T-helper 2 cell treated with Interferon-gamma antibody and Interleukin-4, amounts not matched to agents 100 ng/mL and 5 ng/mL, for 36 hours (primary cell): ENCODE results near the gene TUBB. TPM values are rescaled to one million over a fixed set of nuclear protein-coding genes. Genes with fewer than 3 reads are reported as not detected.

Experiments
- intact Hi-C: fragments of 100-400 bp; cut with micrococcal nuclease; formaldehyde crosslinking; loops from one replicate; pipeline ENCODE4 v1.15.1; 2023
- total RNA-seq: library from RNA; stranded (reverse); gene quantifications from 2 replicates; pipeline ENCODE4 v1.2.3, GENCODE V29; 2022

Gene TUBB
- total RNA-seq, 1 donor from 2014 or later = 1,315 TPM

DNA sequence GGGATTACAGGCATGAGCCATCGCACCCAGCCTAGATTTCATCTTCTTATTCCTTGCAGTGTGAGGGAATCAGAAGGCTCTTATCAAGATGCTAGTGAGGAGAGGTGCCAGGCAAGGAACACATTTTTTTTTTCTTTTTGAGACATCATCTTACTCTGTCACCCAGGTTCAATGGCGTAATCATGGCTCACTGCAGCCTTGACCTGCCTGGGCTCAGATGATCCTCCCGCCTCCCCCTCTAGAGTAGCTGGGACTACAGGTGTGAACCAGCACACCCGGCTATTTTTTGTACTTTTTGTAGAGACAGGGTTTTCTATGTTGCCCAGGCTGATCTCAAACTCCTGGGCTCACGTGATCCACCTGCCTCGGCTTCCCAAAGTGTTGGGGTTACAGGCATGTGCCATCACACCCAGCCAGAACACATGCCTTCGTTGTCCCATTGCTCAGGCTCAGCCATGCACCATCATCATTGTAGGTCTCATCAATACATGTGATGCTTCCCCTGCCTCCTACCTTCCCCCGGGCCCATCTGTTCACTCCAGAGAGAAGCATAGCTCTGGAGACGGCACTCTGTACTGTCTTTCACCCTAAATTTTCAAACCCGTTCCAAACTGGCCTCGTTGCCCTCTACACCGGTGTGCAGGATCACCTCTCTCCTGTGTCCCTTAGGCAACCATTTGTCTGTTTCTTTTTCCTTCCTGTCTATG, 12.2 kb downstream of the TUBB start:
- intact Hi-C loops = no loop called here

GRCh38 chr6:30735668-30736314, 15.6 kb downstream of the TUBB start:
- intact Hi-C loops = loop anchor here (2.0 kb wide), 1 partner anchor 179 kb away; the partner anchor contains the start of gene VARS2

- intact Hi-C loops = no loop called here
Measured at GRCh38 chr6:30738532-30738931, 18.4 kb downstream of the TUBB start.

- intact Hi-C loops = loop anchor here (5.0 kb wide), 3 partner anchors 72 to 528 kb away; partner anchors contain the start of gene TRIM26
Measured at GRCh38 chr6:30740540-30740870, 20.4 kb downstream of the TUBB start.

- intact Hi-C loops = loop anchor here (5.0 kb wide), 3 partner anchors 71 to 529 kb away; partner anchors contain the start of gene TRIM26
Measured at GRCh38 chr6:30741063-30741779, 21.1 kb downstream of the TUBB start.

DNA sequence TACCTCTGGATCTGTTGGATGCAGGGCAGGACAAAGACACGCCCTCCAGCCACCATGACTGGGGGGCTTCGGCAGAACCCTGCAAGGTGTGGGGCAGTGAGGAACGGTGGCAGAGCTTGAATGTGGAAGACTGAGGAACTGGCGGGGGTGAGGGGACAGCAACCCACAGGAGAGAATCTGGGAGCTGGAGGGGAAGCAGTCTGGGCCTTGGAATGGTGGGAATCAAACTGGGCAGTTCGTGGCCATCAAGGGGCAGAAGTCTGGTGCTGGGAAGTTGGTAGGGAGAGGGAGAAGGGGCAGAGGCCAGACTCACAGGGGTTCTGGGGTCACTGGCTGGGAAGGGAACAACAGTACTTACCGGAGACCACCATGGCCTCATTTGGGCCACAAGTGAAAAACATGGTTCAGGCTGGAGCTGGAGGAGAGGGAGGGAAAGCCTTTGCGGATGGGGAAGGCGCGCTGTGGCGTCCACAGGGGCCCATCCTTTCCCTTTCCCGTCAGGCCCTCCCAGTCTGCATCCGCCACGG, 21.7 kb downstream of the TUBB start:
- intact Hi-C loops = loop anchor here (5.0 kb wide), 3 partner anchors 70 to 530 kb away; partner anchors contain the start of gene TRIM26

DNA sequence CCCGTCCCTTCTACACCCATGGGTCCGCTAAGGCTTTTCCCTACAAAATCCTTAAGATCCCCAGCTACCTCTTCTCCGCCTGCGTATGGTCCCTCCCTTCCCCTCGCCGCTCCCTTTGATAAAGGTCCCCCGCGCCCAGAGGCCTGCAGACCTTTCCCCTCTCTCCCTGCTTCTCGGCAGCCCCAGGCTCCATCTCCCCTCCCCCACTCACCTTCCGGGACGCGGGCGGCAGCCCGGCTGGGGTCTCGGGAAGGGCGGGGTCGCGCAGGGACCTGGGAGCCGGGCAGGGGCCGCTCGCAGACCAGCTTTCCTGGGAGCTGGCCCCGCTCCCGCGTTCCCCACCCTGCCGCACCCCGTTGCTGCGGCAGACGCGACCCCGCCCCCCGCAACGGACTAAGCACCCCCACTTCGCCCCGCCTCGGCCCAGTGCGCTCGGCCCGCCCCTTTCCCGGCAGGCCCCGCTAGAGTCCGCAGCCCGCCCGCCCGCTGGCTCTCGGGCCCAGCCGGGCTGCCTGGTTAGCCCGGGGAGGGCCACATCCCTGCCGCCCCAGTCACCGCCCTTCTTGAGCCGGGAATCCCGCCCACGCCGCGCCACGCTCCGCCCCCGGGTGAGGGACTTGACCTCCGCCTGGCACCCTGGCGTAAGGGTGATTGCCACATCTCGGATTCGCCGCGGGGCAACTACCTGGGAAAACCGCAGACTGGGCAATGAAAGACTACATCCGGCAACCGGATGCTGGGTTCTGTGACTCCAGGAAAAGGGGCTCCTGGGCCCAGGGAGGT, 22.4 kb downstream of the TUBB start, which contains the start of gene FLOT1:
Gene FLOT1, minus strand, starts transcription at position 372 of the 783 bp plus-strand sequence. CDS start 498 bp downstream, outside the sequence.
- intact Hi-C loops = loop anchor here (5.0 kb wide), 3 partner anchors 70 to 530 kb away; partner anchors contain the start of gene TRIM26

- intact Hi-C loops = loop anchor here (1.0 to 5.0 kb wide), 6 partner anchors 26 to 531 kb away; partner anchors contain the start of gene TRIM26
Measured at GRCh38 chr6:30743099-30744053, 23.2 kb downstream of the TUBB start.

- intact Hi-C loops = loop anchor here (1.0 to 5.0 kb wide), 6 partner anchors 25 to 532 kb away; partner anchors contain the start of gene TRIM26
Measured at GRCh38 chr6:30744054-30744805, 24.1 kb downstream of the TUBB start, which contains the start of gene IER3. TSS of gene IER3 (minus strand) at chr6:30744547. CDS start at chr6:30744518, 29 bp downstream.

- intact Hi-C loops = no loop called here
Measured at GRCh38 chr6:30747300-30747687, 27.1 kb downstream of the TUBB start.

DNA sequence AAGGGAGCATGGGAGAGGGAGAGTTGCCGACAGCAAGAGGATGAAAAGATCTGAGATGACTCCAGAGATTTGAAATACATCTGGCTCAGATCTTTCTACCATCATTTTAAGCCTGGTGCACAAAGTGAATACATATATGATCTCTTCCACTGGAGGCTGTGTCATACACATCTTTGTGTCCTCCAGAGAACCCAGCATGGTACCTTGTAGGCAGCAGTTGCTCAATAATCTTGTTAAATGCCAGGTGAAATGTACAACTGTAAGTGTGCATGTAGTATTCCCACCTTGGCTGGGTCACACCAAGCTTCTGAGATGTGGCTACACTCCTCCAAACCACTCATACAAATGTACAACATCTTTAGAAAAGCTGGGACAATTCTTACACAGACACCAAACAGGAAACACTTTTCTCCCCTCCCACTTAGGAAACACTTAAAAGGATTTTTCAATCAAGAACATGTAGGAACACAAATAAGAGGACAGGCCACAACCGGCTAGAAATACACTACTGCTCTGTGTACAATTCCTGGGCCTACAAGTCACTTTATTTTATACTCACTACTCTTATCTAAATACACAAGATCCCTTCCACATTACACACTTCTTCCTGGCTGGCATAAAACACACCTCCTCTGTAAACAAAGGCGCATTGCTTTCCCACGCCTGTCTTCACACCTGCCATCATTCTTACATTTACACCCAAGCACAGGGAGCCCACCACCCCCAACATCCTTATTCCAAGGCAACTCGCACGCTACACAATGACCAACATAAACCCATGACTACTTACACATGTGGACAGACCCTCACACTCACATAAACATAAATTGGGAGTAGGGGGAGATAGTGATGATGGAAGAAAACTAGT, 28.0 kb downstream of the TUBB start:
- intact Hi-C loops = no loop called here

- intact Hi-C loops = no loop called here
Measured at GRCh38 chr6:30748851-30749540, 28.8 kb downstream of the TUBB start.

DNA sequence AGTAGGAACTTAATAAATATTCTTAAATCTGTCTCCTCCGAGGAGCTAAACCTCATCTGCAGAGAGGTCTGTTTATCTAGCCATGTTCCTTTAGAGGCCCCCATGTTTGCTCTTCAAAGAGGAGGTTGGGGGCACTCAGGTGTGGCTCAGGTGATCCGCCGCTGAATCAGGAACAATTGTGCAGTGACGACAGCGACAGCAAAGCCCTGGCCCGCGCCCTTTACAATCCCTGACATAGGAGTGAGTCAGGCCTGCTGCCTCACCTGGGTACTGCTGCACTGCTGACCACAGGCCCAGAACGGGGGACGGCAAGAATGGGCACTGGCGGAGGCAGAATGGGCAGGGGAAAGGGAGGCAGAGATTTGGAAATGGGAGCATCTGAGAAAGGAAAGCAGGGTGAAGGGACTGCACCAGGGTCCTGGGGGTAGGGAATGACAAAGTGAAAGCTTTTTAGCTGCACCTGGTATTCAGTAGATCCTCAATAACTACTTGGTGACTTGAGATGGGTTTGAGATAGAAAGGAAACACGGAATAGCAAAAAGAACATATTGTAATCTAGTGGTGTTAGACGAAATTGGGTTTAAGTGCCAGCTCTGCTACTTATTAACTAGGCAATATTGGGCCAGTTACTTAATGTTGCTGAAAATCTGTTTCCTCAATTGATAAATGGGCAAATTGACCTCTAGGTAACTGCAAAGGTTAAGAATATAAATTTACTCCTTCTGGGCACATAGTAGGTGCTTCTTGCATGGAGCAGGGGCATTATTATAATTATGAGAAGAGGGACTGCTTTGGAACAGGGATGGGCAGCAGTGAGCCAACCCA, 29.6 kb downstream of the TUBB start:
- intact Hi-C loops = no loop called here

DNA sequence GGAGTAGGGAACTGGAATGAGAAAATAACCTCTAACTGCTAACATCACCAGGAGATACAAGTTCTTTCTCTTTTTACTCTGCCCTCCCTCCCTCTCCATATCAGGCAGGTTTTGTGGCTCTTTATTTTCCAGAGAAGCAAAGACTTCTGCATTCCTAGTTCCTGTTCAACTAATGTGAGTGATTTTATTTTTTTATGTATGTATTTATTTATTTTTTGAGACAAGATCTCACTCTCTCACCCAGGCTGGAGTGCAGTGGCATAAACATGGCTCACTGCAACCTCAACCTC, 30.2 kb downstream of the TUBB start:
- intact Hi-C loops = no loop called here

GRCh38 chr6:30752157-30752927, 32.2 kb downstream of the TUBB start:
- intact Hi-C loops = no loop called here

GRCh38 chr6:30754631-30755030, 34.5 kb downstream of the TUBB start:
- intact Hi-C loops = no loop called here
